Lung microvascular endothelial cell (primary cell): ENCODE results near the gene KSR2. TPM values are rescaled to one million over a fixed set of nuclear protein-coding genes. Genes with fewer than 3 reads are reported as not detected.

Experiments
- DNase-seq, 2 donors: peaks; one replicate each; pipeline versions ENCODE4 v3.0.0 to v3.0.0-alpha.2; 2010; ENCODE audit warnings: low read depth in 2 of 2
- total RNA-seq: library from RNA; depleted of rRNA; stranded (reverse); fragments of >200 nt; gene quantifications from 2 replicates; pipeline ENCODE4 v1.2.1, GENCODE V29; 2014

KSR2 gene
- total RNA-seq, 1 donor from 2014 or later = under 0.01 TPM

DNA sequence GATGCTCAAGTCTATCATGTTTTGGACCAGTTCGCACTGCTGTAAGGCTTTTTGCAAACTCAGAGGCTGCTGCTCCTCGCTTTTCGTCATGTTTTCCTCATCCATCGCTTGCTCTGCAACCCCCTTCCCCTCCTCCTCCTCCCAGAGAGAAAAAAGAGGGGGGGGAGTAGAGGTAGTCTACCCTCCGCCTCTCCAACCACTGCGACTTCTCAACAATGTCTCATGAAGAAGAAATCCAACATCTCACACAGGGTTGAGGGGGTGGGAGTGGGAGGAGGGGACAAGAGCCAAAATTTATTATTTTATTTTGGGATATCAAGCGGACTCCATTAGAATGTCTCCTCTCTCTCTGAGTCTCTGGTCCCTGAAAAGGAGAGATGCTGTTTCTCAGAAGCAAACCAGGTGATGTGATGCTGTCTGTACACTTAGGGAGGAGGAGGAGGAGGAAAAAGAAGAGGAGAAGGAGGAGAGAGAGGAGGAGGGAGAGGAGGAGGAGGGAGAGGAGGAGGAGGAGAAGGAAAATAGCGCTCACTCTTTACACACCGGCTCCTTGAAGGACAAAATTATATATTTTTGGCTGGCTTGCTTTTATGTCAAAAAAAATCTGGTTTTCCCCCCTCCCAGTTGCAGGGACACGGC lies 520 bp downstream of the KSR2 start:
- no peak for DNase-seq

DNA sequence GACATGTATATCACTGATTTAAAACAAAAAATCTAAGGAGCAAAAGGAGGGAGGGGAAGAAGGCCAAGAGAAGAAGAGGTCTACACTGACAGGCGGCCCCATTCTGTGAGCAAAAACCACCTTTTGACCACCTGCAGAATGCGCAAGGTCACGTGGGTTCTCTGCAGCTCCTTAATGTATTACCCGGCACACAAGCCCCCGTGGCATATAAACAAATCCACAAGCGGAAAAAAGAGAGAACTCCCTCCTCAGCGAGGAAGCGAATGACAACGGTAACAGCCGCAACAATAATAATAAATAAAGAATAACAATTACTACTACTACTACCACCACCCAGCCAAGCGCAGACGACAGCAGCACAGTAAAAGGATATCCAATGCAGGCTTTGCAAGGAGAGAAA lies 1.3 kb downstream of the KSR2 start:
- DNase-seq = no peak

DNA sequence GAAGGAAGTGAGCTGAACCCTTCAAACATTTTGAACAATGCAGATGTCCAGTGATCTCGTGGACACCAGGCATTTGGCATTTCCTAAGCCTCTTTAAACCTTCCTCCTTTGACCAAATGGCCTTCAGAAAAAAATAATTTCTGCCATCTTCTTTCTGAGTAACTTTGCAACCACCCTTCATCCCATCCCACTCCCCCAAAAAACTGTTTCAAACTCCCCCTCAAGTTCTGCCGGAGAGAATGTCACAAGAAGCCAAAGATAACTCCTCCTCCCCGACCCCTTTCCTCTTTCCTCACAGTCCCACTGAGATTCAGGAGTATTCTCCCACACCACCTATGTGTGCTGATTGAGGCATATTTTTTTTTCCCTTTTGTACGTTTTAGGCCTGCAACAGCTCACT lies 1.7 kb downstream of the KSR2 start:
- no peak for DNase-seq

DNA sequence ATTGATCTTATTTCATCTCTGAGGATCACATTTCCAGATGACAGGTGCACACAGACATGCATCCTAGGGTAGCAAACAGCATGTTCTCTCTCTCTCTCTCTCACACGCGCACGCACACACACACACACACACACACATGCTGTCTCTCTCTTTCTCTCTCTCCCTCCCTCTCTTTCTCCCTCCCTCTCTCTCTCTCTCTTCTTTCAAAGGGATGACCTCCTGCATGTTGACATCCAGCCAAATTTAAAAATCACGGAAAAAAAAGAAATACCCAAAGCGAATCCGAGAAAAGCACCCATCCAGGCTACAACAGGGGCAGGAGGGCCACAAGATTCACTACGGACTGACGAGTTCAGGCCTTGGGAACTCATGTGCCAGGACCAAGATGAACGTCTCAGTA lies 2.3 kb downstream of the KSR2 start:
- DNase-seq = no peak

DNA sequence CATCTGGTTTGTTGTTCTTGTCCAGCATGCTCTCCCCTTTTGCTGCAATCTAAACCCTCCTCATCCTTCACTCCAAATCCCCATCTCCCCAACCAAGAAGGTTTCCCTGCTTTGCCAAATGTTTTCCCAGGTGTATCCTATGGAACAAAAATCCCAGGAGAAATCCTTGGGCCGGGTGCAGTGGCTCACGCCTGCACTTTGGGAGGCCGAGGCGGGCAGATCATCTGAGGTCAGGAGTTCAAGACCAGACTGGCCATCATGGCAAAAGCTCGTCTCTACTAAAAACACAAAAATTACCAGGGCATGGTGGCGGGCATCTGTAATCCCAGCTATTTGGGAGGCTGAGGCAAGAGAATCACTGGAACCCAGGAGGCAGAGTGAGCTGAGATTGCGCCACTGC lies 5.0 kb downstream of the KSR2 start:
- no peak for DNase-seq

DNA sequence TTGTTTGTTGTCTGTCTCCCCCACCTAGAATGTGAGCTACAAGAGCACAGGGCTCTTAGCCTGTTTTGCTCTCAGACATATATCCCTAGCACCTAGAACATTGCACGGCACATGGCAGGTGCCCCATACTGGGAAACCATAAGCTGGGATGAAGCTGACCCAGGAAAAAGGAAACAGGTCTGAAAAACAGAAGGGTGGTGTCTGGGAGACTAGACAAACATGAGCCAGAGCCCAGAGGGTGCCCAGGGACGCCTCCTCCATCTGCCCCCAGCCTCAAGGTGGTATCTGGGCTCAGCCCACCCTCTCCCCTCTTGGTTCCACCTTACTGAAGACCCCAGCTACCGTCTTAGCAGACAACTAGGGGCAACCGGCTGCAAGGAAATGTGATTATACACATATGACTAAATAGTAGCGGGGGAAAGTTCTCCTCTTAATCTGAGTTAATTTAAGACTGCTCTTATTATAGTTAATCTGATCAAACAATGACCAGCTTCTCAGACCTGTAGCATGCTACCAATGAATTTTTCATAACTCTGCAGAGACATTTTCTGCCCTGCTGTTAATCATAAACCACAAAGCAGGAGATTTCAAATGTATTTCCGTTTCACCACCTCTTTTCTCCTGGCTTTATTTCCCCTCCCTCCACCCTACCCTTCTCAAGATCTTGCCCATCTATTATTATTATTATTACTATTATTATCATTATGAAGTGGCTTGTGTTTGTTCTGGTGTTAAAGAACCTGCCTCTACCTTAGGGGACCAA lies 31.9 kb downstream of the KSR2 start:
- DNase-seq = no peak

DNA sequence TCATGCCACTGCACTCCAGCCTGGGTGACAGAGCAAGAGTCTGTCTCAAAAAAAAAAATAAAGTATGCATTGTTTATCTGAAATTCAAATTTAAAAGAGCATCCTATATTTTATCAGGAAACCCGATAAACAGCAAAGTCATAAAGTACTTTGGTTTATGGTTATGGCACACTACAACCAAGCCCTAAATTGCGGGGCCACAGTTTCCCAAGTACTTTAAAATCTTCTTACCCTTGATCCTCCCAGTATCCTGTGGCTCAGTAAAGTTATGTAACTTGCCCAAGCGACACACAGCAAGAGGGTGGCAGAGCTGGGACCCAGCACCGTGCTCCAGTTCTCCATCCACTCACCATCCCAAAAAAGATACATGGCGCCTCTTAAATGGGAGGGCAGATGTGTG lies 35.2 kb downstream of the KSR2 start:
- no peak for DNase-seq

DNA sequence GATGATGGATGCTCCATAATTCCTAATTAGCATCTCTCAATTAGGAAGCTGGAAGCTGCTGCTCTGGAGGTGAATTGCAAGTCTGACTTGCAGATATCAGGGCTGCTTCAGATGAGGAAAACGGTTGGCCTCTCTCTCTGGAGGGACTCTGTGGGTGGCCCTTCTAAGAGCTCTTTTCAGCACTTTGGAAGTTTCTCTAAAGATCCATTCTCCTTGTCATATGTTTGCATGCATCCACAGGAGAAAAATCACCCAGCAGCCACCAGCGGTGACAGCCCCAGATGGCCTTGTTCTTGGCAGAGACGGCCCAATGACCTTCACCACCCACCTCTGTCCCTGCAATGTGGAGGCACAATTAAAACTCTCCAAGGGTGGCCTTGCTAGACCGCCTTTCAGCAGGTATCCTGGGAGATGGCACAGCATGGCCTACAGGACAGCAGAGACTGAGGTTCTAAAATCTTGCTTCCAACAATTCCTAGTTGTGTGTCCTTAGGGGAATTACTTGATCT lies 42.3 kb downstream of the KSR2 start:
- no peak for DNase-seq

DNA sequence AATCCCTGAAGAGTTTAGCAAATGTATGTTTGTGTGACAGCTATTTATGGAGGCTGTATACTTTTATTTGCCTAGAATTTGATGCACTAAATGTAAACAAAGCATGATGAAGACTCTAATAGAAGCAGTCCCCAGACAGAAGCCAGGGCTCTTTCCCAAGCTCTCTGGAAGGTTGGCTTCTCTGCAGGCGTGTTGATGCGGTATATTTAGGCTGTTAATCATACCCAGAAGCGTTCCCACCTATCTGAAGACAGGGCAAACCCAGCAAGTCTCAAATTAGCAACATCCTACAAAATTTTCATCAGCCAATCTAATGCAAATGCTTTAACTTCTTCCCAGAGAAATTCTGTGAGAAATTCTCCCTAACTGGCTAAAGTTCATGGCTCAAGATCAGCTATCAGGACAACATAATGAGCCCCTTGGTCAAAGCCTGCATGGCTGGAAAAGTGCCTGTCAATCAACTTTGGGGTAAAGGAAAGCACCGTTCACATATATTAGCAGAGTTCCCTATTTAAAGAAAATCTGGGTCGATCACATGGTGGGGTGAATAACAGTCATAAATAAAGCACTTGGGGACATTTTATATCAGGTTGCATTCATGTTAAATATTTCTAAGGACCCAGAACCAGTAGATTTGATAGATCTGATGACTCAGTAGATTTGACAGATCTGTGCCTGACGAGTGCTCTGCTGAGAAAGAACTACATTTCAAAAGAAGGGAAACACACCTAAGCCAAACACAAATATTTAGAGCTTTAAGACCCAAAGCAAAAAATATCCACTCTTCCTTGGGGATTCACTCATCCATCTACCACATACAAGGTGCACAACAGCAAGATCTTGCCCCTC lies 46.6 kb downstream of the KSR2 start:
- no peak for DNase-seq

DNA sequence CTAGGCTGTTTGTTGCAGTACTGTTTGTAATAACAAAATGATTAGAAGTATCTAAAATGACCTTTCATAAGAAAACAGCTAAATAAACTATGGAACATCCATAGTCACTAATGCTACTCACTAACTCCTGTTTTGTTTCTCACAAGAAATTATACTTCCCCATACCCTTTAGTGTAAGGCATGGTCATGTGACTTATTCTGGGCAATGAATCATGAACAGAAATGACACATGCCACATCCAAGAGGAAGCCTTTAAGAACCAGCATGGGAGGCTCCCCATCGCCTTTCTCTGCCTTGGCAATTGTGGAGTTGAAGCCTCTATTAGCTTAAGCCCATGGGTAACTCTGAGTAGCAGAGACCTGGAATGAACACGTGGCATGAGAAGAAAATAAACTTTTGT lies 49.3 kb downstream of the KSR2 start:
- no peak for DNase-seq

DNA sequence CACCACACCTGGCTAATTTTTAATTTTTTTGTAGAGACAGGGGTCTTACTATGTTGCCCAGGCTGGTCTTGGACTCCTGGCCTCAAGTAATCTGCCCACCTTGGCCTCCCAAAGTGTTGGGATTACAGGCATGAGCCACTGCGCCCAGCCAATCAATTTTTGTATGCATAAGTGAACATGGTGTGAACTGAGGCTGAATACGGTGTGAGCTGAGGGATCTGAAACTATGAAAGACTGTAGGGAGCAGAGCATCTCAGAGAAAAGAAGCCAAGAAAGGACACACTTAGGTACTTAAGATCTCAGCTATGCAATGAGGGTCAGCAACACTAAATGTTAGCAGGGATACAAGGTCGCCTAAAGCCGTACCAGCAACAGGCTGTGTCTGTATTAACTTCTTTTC lies 54.1 kb downstream of the KSR2 start:
- no peak for DNase-seq

DNA sequence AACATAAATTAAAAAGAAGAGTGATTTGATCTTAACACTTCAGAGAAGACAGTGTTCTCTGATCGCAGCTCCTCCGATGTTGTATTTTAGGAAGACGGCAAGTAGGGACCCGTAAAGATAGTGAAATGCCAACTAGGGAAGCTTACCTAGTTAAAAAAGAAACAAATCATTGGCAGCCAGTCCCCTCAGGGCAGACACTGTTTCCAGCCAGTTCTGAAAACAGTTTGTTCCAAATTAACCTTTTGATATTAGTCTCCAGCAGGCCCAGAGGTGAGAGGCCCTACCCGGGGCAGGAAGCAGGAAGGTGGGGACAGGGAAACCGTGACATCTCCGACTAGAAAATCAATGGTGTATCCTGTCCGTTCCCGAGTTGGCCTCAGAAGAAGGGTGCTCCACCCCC lies 56.0 kb downstream of the KSR2 start:
- DNase-seq = no peak

DNA sequence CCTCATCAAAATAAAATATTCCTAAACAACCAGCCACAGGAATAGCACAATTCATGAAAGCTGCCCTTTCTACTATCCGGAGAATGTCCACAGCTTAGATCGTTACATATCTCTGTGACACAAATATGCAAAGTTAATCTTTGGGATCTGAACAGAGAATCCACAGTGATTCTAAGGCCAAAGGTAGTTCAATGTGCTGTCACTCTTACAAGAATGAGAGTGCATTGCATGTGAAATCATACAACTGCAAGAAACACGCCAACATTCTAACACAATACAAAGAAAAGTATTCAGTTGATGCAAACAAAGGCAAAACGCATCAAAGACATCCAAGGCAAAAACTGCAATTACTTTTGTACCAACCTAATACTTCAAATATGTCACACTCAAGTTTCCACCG lies 60.4 kb downstream of the KSR2 start:
- no peak for DNase-seq

DNA sequence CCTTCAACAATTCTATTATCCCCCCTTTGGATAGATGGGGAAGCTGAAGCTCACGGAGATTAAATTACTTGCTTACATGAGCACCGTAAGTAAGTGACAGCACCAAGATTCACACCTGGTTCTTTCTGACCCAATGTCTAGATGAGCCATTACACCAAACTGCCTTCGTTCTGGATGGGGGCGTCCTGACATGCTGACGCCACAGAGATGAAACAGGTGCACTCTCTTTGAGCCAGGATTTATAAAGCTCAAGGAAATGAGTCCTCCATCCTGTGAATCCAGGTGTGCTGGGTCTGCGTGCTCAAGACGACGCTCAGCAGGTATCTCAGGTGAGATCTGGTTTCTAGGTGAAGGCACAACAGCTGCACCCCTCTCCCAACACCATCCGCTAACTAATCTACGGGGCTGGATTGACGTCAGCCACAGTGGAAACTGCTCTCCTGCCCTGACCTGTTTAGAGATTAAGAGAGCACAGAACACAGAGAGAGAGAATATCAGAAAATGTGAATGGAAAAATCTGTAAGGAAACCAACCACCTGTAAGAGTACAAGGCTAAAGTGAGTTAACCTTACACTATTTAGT lies 61.6 kb downstream of the KSR2 start:
- DNase-seq = no peak

DNA sequence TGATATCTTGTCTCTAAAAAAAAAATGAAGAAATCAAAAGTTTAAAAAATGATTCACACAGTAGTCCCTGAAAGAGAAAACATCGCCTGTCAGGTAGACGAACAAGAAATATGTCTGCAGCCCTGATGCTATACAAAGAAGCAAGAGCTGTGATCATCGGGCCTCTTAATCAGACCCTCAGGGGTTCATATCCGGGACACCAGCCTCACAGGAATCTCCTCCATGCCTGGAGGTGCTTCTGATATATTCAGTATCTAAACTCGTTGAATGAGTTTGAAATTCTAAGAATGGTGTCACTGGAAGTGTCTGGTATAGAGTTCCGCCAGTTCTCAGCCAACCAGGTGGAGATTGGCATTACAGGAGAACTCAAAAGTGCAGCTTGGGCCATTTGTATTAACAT lies 64.7 kb downstream of the KSR2 start:
- no peak for DNase-seq

DNA sequence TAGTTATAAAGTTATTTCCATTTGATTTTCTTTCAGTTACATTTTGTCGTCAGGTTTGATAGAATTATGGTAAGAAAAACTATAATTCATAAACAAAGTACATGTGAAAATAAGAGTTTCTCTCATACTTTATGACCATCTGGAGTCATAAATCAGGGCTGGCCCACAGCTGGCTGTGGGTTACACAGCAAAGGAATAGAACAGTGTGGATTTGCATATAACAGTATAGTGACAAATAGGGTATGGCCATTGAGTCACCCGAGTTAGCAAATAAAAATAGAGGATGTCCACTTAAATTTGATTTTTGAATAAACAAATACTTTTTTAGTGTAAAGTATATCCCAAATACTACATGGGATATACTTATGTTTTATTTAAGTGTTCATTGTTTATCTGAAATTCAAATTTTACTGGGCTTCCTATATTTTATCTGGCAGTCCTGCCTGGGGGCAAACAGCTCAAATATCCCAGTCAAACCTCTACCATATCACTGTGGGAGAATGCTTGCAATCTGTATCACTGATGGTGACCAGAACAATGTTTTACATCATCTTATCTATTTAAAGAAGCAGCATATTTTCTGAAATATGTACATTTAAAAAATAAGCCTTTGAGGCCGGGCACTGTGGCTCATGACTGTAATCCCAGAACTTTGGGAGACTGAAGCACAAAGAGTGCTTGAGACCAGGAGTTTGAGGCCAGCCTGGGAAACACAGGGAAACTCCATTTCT lies 65.5 kb downstream of the KSR2 start:
- no peak for DNase-seq

DNA sequence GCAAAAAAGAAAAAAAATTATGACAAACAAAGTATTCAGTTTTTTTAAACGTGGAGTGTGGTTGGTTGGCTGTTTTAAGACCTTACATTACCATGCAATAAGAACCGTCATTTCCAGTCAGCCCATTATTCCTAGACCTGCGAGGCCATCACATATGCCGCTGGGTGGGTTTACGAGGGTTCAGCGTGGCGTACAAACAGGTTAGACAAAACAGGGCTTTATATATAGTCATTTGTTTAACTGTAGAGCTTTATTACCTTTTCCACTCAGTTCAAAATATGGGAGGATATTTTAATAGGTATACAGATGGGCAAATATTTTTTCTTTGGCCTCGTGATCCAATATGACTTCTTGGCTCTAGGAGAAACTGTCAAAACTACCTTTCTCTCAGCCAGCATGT lies 67.2 kb downstream of the KSR2 start:
- DNase-seq = no peak

DNA sequence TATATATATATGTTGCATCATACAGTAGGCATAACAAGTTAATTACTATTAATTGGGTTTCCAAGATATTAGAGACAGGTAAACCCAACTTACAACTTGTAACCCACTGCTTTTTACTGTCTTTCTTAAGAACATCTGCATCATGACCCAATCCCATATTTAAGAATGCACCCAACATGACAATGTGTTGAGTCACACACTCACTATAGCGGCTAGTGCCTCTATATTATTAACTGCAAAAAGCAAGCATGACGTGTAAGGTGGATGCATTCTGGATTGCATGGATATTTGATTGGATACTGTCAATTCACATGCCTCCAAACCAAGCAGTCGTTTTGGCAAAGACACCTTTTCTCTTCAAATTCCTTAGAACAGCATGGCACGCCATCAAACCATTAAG lies 68.2 kb downstream of the KSR2 start:
- no peak for DNase-seq

DNA sequence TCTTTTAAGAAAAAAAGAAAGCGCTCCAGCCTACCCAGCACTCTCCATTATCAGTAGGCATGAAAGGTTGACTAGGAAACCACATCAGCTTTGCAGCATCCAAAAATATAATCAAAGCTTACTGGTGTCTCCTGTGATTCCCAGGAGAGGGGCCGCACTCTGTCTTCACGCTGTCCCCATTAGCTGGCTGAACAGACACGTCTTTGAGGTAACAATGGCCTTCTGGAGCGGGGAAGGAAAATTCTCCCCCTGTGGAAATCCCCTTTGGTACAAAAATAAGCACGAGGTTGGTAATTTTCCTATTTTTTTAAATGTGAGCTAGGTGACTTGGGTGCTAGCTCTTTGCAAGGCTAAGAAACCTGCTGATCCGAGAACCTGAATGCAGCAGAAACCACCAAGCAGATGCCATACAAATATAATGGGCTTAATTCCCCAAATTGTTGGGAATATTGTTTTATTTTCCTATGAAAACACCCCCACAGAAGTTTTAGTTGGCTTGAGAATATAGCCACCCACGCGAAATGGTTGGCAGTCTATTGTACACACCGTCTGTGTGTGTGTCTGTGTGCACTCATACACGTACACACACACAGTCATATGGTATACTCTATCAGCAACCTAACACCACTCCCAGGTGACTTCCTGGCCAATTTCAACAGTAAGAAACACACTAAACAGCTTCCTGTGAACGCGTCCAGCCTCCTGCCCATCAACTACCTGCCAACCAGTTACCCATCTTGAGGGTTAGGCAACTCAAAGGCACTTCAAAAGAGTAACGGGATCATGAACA lies 71.2 kb downstream of the KSR2 start:
- DNase-seq = no peak

DNA sequence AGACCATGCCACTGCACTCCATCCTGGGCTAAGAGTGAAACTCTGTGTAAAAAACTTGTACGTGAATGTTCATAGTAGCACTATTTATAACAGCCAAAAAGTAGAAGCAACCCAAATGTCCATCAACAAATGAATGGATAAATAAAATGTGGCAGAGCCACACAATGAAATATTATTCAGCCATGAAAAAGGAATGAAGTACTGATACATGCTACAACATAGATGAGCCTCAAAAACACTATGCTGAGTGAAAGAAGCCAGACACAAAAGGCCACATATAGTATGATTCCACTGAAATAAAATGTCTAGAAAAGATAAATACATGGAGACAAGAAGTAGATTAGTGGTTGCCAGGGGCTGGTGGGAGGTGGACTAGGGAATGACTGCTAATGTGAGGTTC lies 72.8 kb downstream of the KSR2 start:
- no peak for DNase-seq

DNA sequence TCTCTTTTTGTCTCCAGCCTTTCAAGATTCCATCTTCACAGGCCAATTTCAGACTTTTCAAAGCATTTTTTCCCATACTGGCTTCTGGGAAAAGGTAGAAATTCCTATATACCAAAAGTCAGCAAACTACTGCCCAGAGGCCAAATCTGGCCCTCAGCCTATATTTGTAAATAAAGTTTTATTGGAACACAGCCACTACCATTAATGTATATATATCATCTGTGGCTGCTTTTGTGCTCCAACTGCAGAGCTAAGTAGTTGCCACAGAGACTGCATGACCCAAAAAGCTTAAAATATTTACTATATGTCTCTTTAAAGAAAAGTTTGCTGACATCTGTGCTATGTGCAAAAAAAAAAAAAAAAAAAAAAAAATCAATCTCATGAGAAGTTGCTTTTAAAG lies 76.3 kb downstream of the KSR2 start:
- DNase-seq = no peak
